ENCODE data around the gene SUPT4H1.
"Not testable (repeated sequence)": the region's sequence is repeated elsewhere in the genome, so short reads cannot be mapped to it uniquely, and the experiment has no call there.

The SUPT4H1 gene

DNA sequence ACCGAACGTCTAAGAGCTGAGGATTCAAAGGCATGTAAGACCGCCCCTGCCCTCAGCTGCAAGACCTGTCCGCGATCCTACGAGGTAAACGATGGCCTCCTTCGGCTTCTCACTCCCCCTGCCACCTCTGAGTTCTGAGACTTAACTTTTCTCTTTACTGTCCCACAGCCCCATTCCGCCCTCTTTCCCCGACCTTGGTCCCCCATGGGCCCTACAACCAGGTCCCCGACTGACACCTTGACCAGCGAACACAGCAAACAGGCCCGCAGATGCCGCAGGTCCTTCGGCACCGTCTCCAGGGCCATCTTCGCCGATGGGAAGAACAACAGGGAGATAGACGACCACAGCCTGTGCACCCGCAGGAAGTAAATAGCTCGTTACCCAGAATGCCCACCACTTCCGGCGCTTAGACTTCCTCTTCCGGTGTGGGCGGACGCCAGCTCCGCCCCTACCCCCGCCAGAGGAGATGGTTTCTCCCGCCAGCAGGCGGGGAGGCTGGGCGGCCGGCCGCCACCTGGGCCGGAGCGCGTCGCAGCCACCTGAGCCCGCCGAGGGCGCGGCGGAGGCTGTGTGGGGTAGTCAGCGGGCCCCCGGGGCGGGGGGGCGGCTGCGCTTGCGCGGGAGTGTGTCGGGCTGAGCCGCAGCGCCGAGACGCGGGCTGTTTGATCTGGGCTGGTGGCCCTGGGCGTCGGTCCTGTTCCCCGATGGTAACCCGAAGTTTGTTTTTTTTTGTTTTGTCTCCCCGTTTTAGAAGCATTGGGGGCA, at the start of gene SUPT4H1:
Gene SUPT4H1 (minus strand): TSS at position 371 of the 765 bp plus-strand sequence. CDS start 66 bp downstream, at position 305.
- peak within 1 kb of the TSS; percentile 100 for H3K4me3 Mint-ChIP-seq
- no peaks in the 10 kb centered on the region for H3K9me3 Mint-ChIP-seq
- H3K4me1 Mint-ChIP-seq (ENCODE audit: low read depth), result peaks cover 64% of the 10 kb centered on the region
- no peaks in the 10 kb centered on the region for H3K27me3 Mint-ChIP-seq
- peak within 1 kb of the TSS; percentile 99 for H3K27ac Mint-ChIP-seq
- peaks cover 54% of the 10 kb centered on the region for H3K36me3 Mint-ChIP-seq (ENCODE audit: low read depth)

DNA sequence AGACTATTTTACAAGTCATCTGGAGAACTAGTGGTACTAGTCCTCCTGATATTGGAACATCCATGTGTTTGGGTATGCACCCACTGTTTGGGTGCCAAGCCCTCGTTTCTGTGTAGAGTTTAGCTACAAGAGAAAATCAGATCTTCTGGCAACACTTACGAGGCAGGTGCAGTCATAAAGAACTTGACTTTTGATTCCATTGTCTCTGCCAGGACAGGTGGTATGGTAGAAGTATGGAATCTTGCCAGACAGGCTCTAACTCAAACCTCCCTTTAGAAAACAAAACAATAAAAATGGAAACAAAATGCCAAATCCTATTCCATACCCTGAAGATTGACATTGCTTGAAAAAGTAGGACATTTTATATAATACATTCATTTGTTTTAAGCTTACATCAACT, 49.3 kb upstream of the SUPT4H1 start:
- Mint-ChIP-seq H3K4me3 (no peak overlapping the region), H3K4me1 (ENCODE audit: low read depth) (peaks cover 25% of the 10 kb centered on the region), H3K27ac (no peak overlapping the region), H3K9me3 (no peaks in the 10 kb centered on the region), H3K27me3 (no peaks in the 10 kb centered on the region), H3K36me3 (ENCODE audit: low read depth) (peaks cover 6% of the 10 kb centered on the region)

DNA sequence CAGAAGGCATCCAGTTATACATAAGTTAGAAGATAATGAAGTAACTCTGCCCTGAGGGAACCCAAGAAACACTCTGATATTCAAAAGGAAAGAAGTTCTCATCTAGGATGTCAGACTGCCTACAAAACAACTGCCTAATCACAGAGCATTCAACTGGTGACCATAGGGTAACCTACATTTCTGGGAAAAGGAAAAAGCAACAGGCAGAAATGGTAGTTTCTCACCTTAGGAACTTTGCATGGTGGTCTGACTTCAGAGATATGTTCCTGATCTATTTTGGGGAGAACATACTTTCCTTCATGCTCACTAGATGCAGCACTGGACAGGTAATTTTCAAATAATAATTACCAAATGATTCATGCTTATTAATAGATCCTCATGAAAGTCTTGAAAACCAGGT, 48.8 kb upstream of the SUPT4H1 start:
- Mint-ChIP-seq H3K4me1 (ENCODE audit: low read depth) (peaks cover 25% of the 10 kb centered on the region), H3K36me3 (ENCODE audit: low read depth) (peaks cover 6% of the 10 kb centered on the region), H3K27me3 (no peaks in the 10 kb centered on the region), H3K27ac (no peak overlapping the region), H3K4me3 (no peak overlapping the region), H3K9me3 (no peaks in the 10 kb centered on the region)

DNA sequence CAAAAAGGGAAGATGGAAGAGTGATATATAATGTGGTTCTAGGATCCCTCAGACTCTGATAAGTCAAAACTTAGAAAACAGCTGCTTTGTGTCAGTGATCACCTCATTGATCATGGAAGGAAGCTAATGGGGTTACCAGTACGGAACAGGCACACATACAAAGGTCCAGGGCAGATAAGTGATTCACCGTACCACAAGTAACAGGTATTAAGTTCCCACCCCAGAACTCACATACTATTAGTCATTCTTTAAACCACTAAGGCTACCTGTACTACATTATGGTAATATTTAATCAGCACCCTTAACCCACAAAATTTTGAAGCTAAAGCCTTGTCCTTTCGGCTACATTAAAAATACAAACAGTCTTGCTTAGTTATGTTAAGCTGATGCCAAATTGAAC, 48.0 kb upstream of the SUPT4H1 start:
- Mint-ChIP-seq H3K27me3 (no peaks in the 10 kb centered on the region), H3K4me3 (no peak overlapping the region), H3K4me1 (ENCODE audit: low read depth) (peaks cover 25% of the 10 kb centered on the region), H3K9me3 (no peaks in the 10 kb centered on the region), H3K27ac (no peak overlapping the region), H3K36me3 (ENCODE audit: low read depth) (peaks cover 6% of the 10 kb centered on the region)

DNA sequence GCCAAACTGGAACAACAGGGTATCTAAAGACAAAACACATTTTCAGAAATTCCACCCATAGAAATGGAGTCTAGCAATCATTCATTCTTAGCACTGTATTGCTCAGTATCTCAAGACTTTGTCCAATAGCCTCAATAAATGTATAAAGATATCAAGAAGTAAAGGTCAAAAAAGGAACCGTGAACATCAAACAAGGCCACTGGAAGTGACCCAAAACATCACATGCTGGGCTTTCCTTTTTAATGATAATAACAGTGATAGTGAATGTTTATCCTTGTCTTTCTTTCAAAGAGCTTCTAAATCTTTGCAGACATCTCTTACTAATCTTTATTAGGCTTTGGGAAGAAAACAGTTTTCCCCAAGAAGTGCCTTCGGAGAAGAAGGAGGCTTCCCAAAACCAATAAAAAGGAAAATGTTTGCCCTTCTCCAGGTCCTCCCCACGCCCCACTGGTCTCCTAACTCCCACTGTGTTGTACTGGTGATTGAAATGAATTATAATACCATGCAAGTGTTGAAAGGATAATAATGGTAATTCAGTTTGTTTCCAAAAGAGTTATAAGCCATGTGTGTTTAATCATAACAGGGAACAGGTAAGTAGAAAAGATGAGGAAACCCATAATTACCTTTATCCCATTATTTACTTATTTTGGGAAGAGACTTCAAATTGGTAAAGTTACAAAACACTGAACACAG, 46.7 kb upstream of the SUPT4H1 start:
- Mint-ChIP-seq H3K36me3 (ENCODE audit: low read depth) (peaks cover 6% of the 10 kb centered on the region), H3K27me3 (no peaks in the 10 kb centered on the region), H3K4me1 (ENCODE audit: low read depth) (peaks cover 25% of the 10 kb centered on the region), H3K4me3 (no peak overlapping the region), H3K27ac (no peak overlapping the region), H3K9me3 (no peaks in the 10 kb centered on the region)

DNA sequence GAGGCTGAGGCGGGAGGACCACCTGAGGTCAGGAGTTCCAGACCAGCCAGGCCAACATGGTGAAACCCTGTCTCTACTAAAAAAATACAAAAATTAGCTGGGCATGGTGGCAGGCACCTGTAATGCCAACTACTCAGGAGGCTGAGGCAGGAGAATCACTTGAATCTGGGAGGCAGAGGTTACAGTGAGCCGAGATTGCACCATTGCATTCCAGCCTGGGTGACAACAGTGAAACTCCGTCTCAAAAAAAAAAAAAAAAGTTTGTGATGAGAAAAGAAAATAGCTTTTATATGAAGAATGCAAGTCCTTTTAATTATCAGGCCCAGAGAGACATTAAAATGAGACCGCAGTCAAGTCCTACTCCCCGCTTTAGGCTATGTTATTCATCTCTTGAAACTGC, 45.4 kb upstream of the SUPT4H1 start:
- H3K27me3 Mint-ChIP-seq; H3K9me3 Mint-ChIP-seq; H3K36me3 Mint-ChIP-seq (ENCODE audit: low read depth); H3K4me3 Mint-ChIP-seq; H3K27ac Mint-ChIP-seq: not testable (repeated sequence)
- H3K4me1 Mint-ChIP-seq (ENCODE audit: low read depth), result peaks cover 17% of the 10 kb centered on the region

DNA sequence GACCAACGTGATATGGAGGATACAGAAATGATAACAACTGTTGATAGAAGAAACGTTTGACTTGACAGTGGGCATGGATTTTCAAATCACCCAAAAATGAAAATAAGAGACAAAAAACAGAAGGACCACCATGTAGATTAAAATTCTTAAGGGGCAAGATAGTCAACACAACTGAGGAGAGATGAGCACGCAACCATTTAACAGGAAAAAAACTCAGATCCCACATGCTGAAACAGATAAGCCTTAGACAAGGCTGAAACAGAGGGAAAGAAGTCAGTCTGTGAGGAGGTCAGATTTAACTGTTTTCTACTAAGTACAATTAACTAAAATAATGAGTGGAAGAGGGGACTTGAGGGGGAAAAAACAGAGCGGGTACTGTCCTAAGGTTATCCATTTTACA, 44.2 kb upstream of the SUPT4H1 start:
- Mint-ChIP-seq H3K36me3 (ENCODE audit: low read depth) (no peaks in the 10 kb centered on the region), H3K4me3 (no peak overlapping the region), H3K27me3 (no peaks in the 10 kb centered on the region), H3K27ac (no peak overlapping the region), H3K9me3 (no peaks in the 10 kb centered on the region), H3K4me1 (ENCODE audit: low read depth) (peaks cover 5% of the 10 kb centered on the region)

DNA sequence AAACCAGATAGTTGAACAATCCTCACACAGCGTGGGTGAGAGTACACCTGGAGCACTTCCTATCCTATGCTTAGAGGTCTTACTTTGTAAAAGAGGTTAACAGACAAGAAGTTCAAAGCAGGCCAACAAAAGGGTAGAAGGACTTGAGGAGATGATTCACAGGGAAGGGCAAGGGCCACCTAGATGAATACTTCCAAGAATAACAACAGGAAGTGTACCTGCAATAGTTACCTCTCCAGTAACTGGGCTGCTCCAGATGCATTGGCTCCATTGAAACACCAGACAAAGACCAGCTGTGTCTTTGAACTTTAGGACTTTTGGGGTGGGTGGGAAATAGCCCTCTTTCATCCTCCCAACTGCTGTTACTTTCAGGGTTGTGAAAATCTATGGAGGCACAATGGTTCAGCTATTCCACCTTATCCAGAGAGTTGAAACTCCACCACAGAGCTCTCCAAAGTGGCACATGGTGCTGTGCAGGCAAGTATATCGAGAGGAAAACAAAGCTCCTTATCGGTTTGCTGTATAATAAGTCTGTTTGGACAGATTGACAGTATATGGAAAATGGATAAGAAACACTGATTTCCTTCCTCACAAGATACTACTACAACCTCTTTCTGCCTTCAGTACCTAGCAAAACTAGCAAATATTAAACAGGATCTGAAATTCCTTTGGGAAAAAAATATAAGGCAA, 42.7 kb upstream of the SUPT4H1 start:
- no peaks in the 10 kb centered on the region for H3K27me3 Mint-ChIP-seq
- no peak overlapping the region for H3K4me3 Mint-ChIP-seq
- H3K36me3 Mint-ChIP-seq (ENCODE audit: low read depth), result no peaks in the 10 kb centered on the region
- H3K9me3 Mint-ChIP-seq, result no peaks in the 10 kb centered on the region
- H3K4me1 Mint-ChIP-seq (ENCODE audit: low read depth), result peaks cover 3% of the 10 kb centered on the region
- H3K27ac Mint-ChIP-seq, result no peak overlapping the region

DNA sequence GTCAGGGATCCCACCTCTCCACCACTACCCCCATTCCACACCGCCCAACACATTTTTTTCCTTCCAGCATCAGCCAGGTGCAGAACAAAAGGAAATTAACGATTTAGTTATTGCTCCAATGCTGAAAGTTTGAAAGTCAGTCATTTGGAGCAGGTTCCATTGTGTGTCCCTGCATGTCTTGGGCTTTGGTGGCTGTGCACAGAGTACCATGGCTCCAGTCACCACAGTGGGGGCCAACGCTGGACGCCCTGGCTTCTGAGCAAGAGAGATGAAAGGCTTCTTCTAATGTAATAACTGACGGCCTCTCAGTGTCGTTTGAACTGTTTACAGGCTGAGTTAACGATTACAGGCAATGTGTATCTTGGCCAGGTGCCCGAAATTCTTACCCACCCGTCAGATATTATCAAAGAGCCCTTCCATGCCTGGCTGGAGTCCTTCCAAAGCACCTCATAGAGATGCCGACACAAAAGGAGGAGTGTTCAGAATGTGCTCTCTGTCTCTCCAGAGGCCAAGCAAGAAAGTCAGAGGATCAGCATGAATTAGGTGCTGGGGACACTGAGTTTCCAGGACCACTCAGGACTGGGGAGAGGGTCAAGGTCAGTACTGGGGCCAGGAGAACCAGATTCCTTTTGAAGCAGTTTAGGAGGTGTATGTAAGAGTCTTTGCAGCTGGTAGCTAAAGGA, 39.4 kb upstream of the SUPT4H1 start:
- Mint-ChIP-seq H3K9me3 (no peaks in the 10 kb centered on the region), H3K27ac (no peak overlapping the region), H3K36me3 (ENCODE audit: low read depth) (no peaks in the 10 kb centered on the region), H3K4me3 (no peak overlapping the region), H3K4me1 (ENCODE audit: low read depth) (peaks cover 26% of the 10 kb centered on the region), H3K27me3 (no peaks in the 10 kb centered on the region)

DNA sequence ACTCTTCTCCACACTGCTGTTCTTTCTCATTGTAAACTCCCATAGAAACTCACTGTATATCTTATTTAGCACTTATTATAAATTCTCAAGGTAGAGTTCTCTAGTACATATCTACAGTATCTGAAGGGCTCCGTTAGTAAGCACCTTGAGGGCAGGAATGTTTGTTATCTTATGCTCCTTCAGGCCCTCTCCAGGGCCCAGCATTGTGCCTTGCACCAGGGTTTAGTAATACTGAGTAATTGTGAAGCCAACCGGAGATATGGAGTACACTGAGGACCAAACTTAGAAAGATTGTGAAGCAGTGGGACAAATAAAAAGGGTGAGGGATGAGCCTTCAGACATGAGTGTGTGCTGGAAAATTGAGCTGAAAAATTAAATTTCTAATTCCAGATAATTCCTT, 38.9 kb upstream of the SUPT4H1 start:
- Mint-ChIP-seq H3K9me3 (no peaks in the 10 kb centered on the region), H3K4me3 (no peak overlapping the region), H3K36me3 (ENCODE audit: low read depth) (no peaks in the 10 kb centered on the region), H3K27me3 (no peaks in the 10 kb centered on the region), H3K4me1 (ENCODE audit: low read depth) (peaks cover 26% of the 10 kb centered on the region), H3K27ac (no peak overlapping the region)

DNA sequence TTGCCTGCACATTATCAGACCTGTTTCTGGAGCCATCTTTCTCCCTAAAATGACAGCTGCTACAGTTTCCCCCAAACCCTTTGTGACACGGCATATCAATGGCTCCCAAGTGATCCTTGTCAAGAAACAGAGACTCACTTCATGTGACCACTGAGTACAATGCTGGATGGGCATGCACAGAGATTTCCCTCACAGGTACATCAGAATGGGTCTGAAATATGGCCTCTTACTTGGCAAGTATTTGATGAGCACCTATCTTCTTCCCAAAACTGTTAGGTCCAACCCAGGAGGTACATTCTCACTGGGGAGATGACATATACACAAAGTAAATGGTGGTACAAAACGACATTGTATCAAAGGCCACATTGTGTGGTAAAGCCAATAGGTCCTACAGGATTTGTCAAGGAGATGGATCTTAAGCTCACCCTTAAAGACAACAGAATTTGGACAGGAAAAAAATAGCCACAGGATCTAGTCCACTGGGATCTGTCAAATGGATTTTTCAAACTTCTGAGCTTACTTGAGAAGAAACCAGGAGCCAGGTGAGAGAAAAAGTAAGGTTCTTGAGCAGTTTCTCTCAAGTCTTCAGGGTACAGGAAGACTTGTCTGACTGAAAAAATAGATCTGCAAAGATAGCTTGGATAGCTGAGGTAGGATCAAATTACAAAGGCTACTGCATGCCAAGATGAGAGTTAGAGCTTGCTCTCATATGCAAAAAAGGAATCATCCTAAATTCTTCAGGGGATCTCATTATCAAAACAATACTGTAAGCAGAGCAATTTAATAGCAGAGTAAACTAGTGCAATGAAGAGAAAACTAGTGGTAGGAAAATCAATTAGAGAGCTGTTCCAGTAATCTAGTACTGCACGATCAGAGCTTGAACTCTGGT, 36.5 kb upstream of the SUPT4H1 start:
- H3K9me3 Mint-ChIP-seq, result no peaks in the 10 kb centered on the region
- H3K27me3 Mint-ChIP-seq, result no peaks in the 10 kb centered on the region
- no peak overlapping the region for H3K4me3 Mint-ChIP-seq
- no peaks in the 10 kb centered on the region for H3K36me3 Mint-ChIP-seq (ENCODE audit: low read depth)
- H3K27ac Mint-ChIP-seq, result no peak overlapping the region
- peaks cover 31% of the 10 kb centered on the region for H3K4me1 Mint-ChIP-seq (ENCODE audit: low read depth)

DNA sequence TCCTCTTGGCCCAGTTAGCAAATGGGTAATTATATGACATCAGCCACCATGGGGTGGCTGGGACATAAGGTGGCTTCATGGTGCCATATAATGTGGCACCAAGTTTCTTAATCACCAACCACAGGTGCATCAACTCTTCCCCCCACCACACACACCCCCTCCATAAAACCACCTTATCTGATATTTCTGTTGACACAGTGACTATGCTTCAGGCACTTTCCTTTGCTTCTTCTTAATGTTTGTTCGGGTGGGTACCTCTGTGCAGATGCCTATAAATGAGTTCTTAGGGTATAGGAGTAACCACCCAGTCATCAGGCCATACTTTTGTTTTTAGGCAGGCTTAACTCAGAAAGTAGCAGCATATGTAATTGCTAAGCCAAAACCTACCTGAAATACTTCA, 35.8 kb upstream of the SUPT4H1 start:
- Mint-ChIP-seq H3K27me3 (no peaks in the 10 kb centered on the region), H3K4me1 (ENCODE audit: low read depth) (peaks cover 35% of the 10 kb centered on the region), H3K36me3 (ENCODE audit: low read depth) (no peaks in the 10 kb centered on the region), H3K9me3 (no peaks in the 10 kb centered on the region), H3K27ac (peak overlapping the region; percentile 17), H3K4me3 (no peak overlapping the region)

DNA sequence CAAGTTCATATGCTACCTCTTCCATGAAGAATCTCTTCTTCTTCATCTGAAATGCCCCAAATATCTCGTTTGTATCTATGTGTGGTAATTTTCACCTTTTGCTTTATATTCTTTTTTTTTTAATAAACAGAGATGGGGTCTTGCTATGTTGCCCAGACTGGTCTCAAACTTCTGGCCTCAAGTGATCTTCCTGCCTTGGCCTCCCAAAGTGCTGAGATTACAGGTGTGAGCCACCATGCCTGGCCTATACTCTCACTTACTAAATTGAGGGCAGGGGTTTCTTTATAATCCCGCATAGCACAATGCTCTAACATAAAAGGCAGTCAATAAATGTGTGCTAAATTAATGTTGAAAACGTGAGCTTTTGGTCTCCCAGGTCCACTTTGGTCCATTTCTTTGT, 34.7 kb upstream of the SUPT4H1 start:
- H3K27me3 Mint-ChIP-seq, result no peaks in the 10 kb centered on the region
- no peaks in the 10 kb centered on the region for H3K9me3 Mint-ChIP-seq
- H3K4me1 Mint-ChIP-seq (ENCODE audit: low read depth), result peaks cover 46% of the 10 kb centered on the region
- H3K36me3 Mint-ChIP-seq (ENCODE audit: low read depth), result no peaks in the 10 kb centered on the region
- H3K27ac Mint-ChIP-seq, result no peak overlapping the region
- no peak overlapping the region for H3K4me3 Mint-ChIP-seq

DNA sequence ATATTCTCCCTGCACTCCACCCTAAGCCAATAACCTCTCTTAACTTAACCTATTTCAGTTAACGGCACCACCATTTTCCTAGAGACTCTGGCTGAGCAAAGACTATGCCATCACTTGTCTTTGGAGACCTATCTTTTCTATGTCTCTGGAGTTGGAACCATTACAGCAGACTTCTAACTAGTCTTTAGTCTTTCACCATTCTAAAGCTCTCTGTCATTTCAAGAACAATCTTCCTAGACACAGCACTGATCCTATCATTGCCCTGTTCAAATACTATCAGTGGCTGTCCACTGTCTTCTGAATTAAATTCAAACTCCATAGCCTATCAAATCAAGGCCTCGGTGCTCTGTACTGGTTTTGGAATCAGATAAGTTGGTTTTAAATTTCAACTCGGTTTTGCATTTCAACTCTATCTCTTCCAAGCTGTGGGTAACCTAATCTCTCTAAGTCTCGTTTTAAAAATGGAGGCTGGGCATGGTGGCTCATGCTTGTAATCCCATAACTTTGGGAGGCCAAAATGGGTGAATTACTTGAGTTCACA, 33.4 kb upstream of the SUPT4H1 start:
- Mint-ChIP-seq H3K4me1 (ENCODE audit: low read depth) (peaks cover 54% of the 10 kb centered on the region), H3K36me3 (ENCODE audit: low read depth) (no peaks in the 10 kb centered on the region), H3K4me3 (no peak overlapping the region), H3K9me3 (no peaks in the 10 kb centered on the region), H3K27ac (no peak overlapping the region), H3K27me3 (no peaks in the 10 kb centered on the region)

Data from stimulated activated naive CD8-positive, alpha-beta T cell treated with anti-CD3 and anti-CD28 coated beads, Interleukin-15, Interleukin-2, amounts not matched to agents 100 ng/mL and 50 ng/mL, for 24 hours (primary cell).